ENCODE data around the gene HOMER2.

DNA sequence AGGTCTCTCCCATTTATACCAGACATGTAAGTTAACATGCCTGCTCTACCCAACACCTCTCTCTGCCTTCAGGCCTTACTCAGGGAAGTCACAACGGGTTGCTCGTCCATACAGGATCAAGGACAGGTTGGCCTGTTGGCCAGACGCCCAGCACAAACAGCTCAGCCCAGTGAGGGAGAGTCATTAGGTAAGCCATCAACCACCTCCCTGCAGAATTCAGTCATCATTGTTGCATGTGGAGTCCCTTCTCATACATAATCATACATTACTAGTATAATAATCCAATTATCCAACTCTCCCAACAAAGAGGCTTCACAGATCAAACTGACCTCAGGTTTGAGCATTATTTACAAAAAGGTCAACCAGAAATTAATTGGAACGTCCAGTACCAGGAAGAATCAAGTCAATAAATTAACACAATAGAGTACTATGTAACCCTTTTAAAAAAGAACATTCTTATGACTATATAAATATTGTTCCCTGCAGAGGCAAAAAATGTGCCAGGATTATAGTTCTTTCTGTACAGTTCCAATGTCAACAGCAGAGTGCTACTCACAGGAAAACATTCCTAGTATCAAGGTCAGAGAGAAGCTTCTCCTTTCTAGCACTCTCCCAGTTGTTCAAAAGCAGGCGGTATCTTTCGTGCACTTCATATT lies 33.2 kb downstream of the HOMER2 start:
- no peak for TF ChIP-seq POLR2AphosphoS5 (IDR thresholded peaks at IDR 0.05; ENCODE audit: low read depth)
- TF ChIP-seq, protein P1, sequence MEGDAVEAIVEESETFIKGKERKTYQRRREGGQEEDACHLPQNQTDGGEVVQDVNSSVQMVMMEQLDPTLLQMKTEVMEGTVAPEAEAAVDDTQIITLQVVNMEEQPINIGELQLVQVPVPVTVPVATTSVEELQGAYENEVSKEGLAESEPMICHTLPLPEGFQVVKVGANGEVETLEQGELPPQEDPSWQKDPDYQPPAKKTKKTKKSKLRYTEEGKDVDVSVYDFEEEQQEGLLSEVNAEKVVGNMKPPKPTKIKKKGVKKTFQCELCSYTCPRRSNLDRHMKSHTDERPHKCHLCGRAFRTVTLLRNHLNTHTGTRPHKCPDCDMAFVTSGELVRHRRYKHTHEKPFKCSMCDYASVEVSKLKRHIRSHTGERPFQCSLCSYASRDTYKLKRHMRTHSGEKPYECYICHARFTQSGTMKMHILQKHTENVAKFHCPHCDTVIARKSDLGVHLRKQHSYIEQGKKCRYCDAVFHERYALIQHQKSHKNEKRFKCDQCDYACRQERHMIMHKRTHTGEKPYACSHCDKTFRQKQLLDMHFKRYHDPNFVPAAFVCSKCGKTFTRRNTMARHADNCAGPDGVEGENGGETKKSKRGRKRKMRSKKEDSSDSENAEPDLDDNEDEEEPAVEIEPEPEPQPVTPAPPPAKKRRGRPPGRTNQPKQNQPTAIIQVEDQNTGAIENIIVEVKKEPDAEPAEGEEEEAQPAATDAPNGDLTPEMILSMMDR (IDR thresholded peaks at IDR 0.05; ENCODE audit: insufficient read depth, low read length) = no peak
- TF ChIP-seq GABPA (IDR thresholded peaks at IDR 0.05; ENCODE audit: low read depth) = no peak
- TF ChIP-seq, protein P2, sequence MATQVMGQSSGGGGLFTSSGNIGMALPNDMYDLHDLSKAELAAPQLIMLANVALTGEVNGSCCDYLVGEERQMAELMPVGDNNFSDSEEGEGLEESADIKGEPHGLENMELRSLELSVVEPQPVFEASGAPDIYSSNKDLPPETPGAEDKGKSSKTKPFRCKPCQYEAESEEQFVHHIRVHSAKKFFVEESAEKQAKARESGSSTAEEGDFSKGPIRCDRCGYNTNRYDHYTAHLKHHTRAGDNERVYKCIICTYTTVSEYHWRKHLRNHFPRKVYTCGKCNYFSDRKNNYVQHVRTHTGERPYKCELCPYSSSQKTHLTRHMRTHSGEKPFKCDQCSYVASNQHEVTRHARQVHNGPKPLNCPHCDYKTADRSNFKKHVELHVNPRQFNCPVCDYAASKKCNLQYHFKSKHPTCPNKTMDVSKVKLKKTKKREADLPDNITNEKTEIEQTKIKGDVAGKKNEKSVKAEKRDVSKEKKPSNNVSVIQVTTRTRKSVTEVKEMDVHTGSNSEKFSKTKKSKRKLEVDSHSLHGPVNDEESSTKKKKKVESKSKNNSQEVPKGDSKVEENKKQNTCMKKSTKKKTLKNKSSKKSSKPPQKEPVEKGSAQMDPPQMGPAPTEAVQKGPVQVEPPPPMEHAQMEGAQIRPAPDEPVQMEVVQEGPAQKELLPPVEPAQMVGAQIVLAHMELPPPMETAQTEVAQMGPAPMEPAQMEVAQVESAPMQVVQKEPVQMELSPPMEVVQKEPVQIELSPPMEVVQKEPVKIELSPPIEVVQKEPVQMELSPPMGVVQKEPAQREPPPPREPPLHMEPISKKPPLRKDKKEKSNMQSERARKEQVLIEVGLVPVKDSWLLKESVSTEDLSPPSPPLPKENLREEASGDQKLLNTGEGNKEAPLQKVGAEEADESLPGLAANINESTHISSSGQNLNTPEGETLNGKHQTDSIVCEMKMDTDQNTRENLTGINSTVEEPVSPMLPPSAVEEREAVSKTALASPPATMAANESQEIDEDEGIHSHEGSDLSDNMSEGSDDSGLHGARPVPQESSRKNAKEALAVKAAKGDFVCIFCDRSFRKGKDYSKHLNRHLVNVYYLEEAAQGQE (IDR thresholded peaks at IDR 0.05; ENCODE audit: insufficient replicate concordance, low read depth) = no peak
- TF ChIP-seq SPI1 (IDR thresholded peaks at IDR 0.05; ENCODE audit: borderline replicate concordance, low read depth) = no peak

Data from HL-60 (cell line).